ENCODE data around the gene TMEM63B.

DNA sequence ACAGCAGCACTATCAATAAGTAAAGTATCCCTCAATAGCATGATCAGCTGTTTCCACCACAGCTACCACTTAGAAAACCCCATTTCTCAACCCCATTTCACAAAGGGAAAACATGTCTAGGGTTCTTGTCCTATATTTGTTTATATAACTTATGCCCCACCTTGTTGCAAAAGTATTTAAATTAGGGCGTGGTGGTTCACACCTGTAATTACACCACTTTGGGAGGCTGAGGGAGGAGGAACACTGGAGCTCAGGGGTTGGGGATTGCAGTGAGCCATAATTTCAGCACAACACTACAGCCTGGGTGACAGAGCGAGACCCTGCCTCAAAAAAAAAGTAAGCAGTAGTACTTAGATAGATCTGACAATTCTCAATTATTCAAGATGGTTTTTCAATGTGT lies 3.8 kb upstream of the TMEM63B start:
- TF ChIP-seq, protein P1, sequence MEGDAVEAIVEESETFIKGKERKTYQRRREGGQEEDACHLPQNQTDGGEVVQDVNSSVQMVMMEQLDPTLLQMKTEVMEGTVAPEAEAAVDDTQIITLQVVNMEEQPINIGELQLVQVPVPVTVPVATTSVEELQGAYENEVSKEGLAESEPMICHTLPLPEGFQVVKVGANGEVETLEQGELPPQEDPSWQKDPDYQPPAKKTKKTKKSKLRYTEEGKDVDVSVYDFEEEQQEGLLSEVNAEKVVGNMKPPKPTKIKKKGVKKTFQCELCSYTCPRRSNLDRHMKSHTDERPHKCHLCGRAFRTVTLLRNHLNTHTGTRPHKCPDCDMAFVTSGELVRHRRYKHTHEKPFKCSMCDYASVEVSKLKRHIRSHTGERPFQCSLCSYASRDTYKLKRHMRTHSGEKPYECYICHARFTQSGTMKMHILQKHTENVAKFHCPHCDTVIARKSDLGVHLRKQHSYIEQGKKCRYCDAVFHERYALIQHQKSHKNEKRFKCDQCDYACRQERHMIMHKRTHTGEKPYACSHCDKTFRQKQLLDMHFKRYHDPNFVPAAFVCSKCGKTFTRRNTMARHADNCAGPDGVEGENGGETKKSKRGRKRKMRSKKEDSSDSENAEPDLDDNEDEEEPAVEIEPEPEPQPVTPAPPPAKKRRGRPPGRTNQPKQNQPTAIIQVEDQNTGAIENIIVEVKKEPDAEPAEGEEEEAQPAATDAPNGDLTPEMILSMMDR (IDR thresholded peaks at IDR 0.05 in 4 of 5, conservative IDR thresholded peaks at IDR 0.05 in 1 of 5), result no peak
- no peak for TF ChIP-seq POLR2A (IDR thresholded peaks at IDR 0.05)

Data from gastrocnemius medialis (tissue), 4 donors.